GM19467 (cell line): ENCODE measurements around the gene OCLN.
"Not testable (repeated sequence)": the region's sequence is repeated elsewhere in the genome, so short reads cannot be mapped to it uniquely, and the experiment has no call there.

ENCODE experiments used
- ATAC-seq: cut with Tn5 transposase; IDR thresholded peaks from one replicate; pipeline ENCODE4 v1.9.1; 2021; ENCODE audit warnings: mild to moderate bottlenecking, moderate library complexity; ENCODE audit not compliant: unreplicated experiment

OCLN gene

GRCh38 chr5:69527128-69527770 lies 34.7 kb downstream of the OCLN start:
- no peak for ATAC-seq

- no peak for ATAC-seq
These were observed 35.4 kb downstream of the OCLN start for GRCh38 chr5:69528035-69528434.

DNA sequence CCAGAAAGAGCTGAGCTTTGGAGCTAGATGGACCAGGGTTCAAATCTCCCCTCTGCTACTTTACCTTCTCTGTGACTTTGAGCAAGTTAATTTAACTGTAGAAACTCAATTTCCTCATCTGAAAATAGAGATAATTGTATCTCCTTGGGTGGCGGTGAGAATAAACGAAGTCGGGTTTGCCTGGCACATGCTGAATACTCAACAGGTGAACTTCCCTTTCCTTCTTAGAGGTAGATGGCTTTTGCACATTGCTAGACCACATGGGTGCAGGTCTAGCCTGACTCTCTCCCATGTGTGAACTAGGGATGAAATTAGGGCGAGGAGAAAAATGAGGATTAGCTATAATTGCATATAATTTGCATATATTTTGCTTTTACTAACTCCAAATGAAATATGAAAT lies 36.0 kb downstream of the OCLN start:
- ATAC-seq, result no peak

DNA sequence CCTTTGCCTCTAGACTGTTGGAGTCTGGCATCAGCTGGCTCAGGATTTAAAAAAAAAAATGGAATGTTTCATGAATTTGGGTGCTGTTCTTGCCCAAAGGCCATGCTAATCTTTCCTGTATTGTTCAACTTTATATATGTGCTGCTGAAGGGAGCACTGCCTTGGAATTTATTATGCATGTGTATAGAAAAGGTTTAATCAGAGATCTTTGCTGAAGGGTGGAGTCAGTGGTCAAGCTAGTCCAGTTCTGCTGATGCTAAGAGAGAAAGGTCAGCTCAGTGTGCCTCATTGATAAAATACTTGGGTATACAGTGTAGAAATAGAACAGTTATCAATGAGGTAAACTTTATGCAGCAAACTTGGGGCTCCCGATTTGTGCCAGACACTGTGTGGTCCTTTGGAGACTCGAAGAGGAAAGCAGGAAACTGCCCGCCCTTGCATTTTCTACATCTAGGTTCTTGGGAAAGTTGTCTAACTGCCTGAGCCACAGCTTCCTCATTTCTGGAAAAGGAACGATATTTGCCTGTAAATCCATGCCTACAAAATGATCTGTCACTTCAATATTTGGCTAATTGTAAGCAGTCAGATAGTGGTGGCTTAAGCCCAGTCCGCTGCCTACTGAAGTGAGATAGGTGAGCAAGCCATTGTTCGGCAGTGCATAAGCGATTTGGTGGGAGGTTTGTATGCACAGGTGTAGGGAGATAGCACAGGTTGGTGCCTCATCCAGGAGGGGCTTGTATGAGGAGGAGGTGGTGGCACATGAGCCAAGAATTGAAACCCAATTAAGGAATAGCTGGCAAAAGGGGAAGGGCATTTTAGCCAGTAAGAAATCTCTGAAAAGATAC lies 38.2 kb downstream of the OCLN start:
- no peak for ATAC-seq

- ATAC-seq, result no peak
These were observed 38.8 kb downstream of the OCLN start for GRCh38 chr5:69531406-69531801.

- ATAC-seq, result not testable (repeated sequence)
These were observed 45.3 kb downstream of the OCLN start for GRCh38 chr5:69537911-69538310.

- not testable (repeated sequence) for ATAC-seq
These were observed 46.1 kb downstream of the OCLN start for GRCh38 chr5:69538735-69539134.

DNA sequence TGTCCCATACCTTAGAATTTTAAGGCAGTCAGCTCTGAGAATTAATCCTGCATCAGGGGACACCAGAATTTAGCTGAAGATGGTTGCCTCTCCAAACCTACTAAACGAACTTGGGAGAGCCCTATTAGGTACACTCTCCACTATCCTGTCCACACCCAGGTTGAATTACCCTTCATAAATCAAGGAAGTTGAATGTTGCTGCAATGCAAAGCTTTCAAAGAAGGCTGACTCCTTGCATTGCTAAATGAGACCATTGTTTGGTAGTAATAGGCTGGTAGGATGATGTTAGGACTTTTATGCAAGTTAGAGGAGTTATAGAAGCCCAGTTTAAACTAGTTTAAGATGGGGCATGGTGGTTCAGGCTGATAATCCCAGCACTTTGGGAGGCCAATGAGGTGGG lies 48.8 kb downstream of the OCLN start:
- not testable (repeated sequence) for ATAC-seq

DNA sequence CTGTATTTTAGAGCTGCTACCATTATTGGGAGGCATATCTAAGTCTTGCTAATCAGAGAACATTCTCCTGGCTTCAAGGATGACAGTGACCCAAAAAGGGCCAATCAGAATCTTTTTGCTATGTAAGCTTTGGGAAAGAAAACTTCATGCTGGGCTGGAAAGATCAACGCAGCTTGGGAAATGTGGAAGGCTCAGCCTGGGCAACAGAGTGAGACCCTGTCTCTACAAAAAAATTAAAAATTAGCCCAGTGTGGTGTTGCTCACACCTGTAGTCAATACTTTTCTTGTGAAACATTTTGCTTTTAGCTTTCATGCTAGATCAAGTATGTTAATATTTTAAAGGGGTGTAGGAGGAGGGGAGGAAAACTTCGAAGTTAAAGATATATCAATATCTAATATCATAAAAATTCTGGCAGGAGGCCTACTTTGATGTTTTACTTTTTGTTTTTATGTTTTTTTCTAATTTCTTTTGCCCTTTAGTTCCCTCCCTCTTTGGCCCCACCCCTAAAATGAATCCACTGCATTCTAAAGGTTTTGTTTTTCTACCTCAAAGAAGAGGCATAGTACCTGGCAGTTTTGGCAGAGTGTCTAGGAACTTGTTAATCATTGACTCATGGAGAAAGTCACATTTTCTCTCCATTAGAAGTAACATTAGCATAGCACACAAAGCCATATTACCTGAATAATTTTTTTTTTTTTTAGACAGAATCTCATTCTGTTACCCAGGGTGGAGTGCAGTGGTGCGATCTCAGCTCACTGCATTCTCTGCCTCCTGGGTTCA lies 50.4 kb downstream of the OCLN start:
- ATAC-seq, result not testable (repeated sequence)

GRCh38 chr5:69544602-69545001 lies 52.0 kb downstream of the OCLN start:
- ATAC-seq, result not testable (repeated sequence)

- peak; percentile 96 for ATAC-seq
These were observed 67.3 kb downstream of the OCLN start, which contains the start of gene GTF2H2C for GRCh38 chr5:69559908-69560330. Gene GTF2H2C (plus strand): TSS chr5:69560191. CDS start chr5:69565133, 4,942 bp downstream.

DNA sequence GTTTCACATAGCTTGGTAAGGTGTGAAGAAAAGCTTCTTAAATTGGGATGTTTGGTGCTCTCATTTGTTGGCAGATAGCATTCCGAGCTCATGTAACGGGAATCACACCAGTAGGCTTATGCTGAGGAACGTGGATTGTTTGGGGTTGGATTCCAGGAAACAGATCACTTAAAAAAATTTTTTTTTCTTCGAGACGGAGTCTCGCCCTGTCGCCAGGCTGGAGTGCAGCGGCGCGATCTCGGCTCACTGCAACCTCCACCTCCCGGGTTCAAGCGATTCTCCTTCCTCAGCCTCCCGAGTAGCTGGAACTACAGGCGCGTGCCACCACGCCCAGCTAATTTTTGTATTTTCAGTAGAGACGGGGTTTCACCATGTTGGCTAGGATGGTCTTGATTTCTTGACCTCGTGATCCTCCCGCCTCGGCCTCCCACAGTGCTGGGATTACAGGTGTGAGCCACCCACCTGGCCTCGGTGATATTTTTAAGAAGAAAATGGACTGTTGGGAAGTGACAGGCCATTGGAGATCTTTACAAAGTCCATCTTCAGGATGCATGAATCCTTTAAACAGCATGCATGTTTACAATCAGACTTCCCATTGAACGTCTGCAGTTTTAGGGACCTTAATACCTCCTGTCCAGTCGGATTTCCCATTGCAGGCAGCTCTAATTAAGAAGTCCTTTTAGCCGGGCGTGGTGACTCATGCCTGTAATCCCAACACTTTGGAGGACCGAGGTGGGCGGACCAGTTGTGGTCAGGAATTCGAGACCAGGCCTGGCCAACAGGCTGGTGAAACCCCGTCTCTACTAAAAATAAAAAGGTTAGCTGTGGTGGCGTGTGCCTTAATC lies 68.2 kb downstream of the OCLN start:
- not testable (repeated sequence) for ATAC-seq

GRCh38 chr5:69566172-69566571 lies 73.6 kb downstream of the OCLN start:
- not testable (repeated sequence) for ATAC-seq

GRCh38 chr5:69568072-69568471 lies 75.5 kb downstream of the OCLN start:
- ATAC-seq, result not testable (repeated sequence)

GRCh38 chr5:69583356-69583755 lies 90.8 kb downstream of the OCLN start:
- not testable (repeated sequence) for ATAC-seq

- ATAC-seq, result not testable (repeated sequence)
These were observed 103.7 kb downstream of the OCLN start for GRCh38 chr5:69596114-69596840.

- peak; percentile 92 for ATAC-seq
These were observed 109.4 kb downstream of the OCLN start for GRCh38 chr5:69601947-69602346.

- not testable (repeated sequence) for ATAC-seq
These were observed 114.2 kb downstream of the OCLN start for GRCh38 chr5:69606839-69607238.
